HG03520 (cell line): ENCODE results near the gene MAP1LC3B.
A peak's percentile ranks its signal among the peaks of the same experiment; 100 is the strongest.
"Not testable (repeated sequence)": the region's sequence is repeated elsewhere in the genome, so short reads cannot be mapped to it uniquely, and the experiment has no call there.

Experiments used
- ATAC-seq: cut with Tn5 transposase; IDR thresholded peaks from one replicate; pipeline ENCODE4 v1.9.1; 2021; ENCODE audit warnings: mild to moderate bottlenecking, moderate library complexity; ENCODE audit not compliant: unreplicated experiment

Gene MAP1LC3B

GRCh38 chr16:87380403-87380802 is 11.7 kb upstream of the MAP1LC3B start:
- ATAC-seq: no peak

- no peak for ATAC-seq
These were observed 11.3 kb upstream of the MAP1LC3B start for GRCh38 chr16:87380881-87381280.

GRCh38 chr16:87382023-87382785 is 9.9 kb upstream of the MAP1LC3B start:
- no peak for ATAC-seq

GRCh38 chr16:87383505-87384161 is 8.5 kb upstream of the MAP1LC3B start, which contains the start of gene FBXO31:
FBXO31 (minus strand) TSS chr16:87383776; CDS start chr16:87383744, 32 bp downstream.
- peak; percentile 38 for ATAC-seq

GRCh38 chr16:87384162-87384874 is 7.8 kb upstream of the MAP1LC3B start:
- peak; percentile 3 for ATAC-seq

GRCh38 chr16:87384875-87385167 is 7.3 kb upstream of the MAP1LC3B start:
- not testable (repeated sequence) for ATAC-seq

GRCh38 chr16:87387942-87388817 is 4.0 kb upstream of the MAP1LC3B start:
- peak; percentile 50 for ATAC-seq

- no peak for ATAC-seq
These were observed 3.4 kb upstream of the MAP1LC3B start for GRCh38 chr16:87388818-87389134.

- no peak for ATAC-seq
These were observed 2.9 kb upstream of the MAP1LC3B start for GRCh38 chr16:87389245-87389644.

- ATAC-seq: not testable (repeated sequence)
These were observed 2.2 kb upstream of the MAP1LC3B start for GRCh38 chr16:87389914-87390313.

- ATAC-seq: no peak
These were observed 1.4 kb upstream of the MAP1LC3B start for GRCh38 chr16:87390641-87391323.

GRCh38 chr16:87391324-87391949 is 699 bp upstream of the MAP1LC3B start:
- ATAC-seq: no peak

GRCh38 chr16:87392821-87393679 is 914 bp downstream of the MAP1LC3B start:
- no peak for ATAC-seq

GRCh38 chr16:87393680-87394055 is 1.5 kb downstream of the MAP1LC3B start:
- no peak for ATAC-seq

GRCh38 chr16:87395181-87395842 is 3.2 kb downstream of the MAP1LC3B start:
- no peak for ATAC-seq

- no peak for ATAC-seq
These were observed 12.9 kb downstream of the MAP1LC3B start for GRCh38 chr16:87404764-87405625.

- no peak for ATAC-seq
These were observed 14.5 kb downstream of the MAP1LC3B start for GRCh38 chr16:87406495-87407088.
